ACHN (cell line): ENCODE data around the gene RAMP1.
A peak's percentile ranks its signal among the peaks of the same experiment; 100 is the strongest.
"Not testable (repeated sequence)": the region's sequence is repeated elsewhere in the genome, so short reads cannot be mapped to it uniquely, and the experiment has no call there.

Experiments
- DNase-seq: peaks from one replicate; pipeline ENCODE4 v3.0.0-alpha.2; 2015
- in situ Hi-C: cut with HindIII; loops from 2 replicates; pipeline ENCODE4 v1.10.0; 2017; ENCODE audit warnings: low sequenced_read_pairs, low pct_ligation_motif_present, low pct_unique_long_range_greater_than_20kb

RAMP1 gene

GRCh38 chr2:237861875-237862527, 2.6 kb downstream of the RAMP1 start:
- in situ Hi-C loops, result no loop called here
- no peak for DNase-seq

- in situ Hi-C loops, result no loop called here
- DNase-seq, result no peak
Measured at GRCh38 chr2:237862528-237862895, 3.1 kb downstream of the RAMP1 start.

- in situ Hi-C loops, result no loop called here
- no peak for DNase-seq
Measured at GRCh38 chr2:237863102-237863511, 3.7 kb downstream of the RAMP1 start.

GRCh38 chr2:237863689-237864443, 4.4 kb downstream of the RAMP1 start:
- in situ Hi-C loops, result no loop called here
- no peak for DNase-seq

- in situ Hi-C loops, result no loop called here
- DNase-seq, result no peak
Measured at GRCh38 chr2:237864444-237864931, 5.1 kb downstream of the RAMP1 start.

GRCh38 chr2:237864940-237865622, 5.7 kb downstream of the RAMP1 start:
- in situ Hi-C loops, result no loop called here
- peak; percentile 10 for DNase-seq

GRCh38 chr2:237865623-237866041, 6.2 kb downstream of the RAMP1 start:
- no peak for DNase-seq
- in situ Hi-C loops, result no loop called here

GRCh38 chr2:237866101-237866621, 6.7 kb downstream of the RAMP1 start:
- in situ Hi-C loops, result no loop called here
- DNase-seq, result peak; percentile 11

GRCh38 chr2:237867465-237867864, 8.0 kb downstream of the RAMP1 start:
- no peak for DNase-seq
- in situ Hi-C loops, result no loop called here

- DNase-seq, in situ Hi-C loops: not testable (repeated sequence)
Measured at GRCh38 chr2:237868074-237868473, 8.7 kb downstream of the RAMP1 start.

- no peak for DNase-seq
- in situ Hi-C loops, result no loop called here
Measured at GRCh38 chr2:237868631-237869342, 9.4 kb downstream of the RAMP1 start.

GRCh38 chr2:237869343-237870102, 10.1 kb downstream of the RAMP1 start:
- no peak for DNase-seq
- in situ Hi-C loops, result no loop called here

GRCh38 chr2:237870126-237870525, 10.7 kb downstream of the RAMP1 start:
- DNase-seq, result no peak
- in situ Hi-C loops, result no loop called here

- in situ Hi-C loops, result no loop called here
- no peak for DNase-seq
Measured at GRCh38 chr2:237870754-237871651, 11.6 kb downstream of the RAMP1 start.

GRCh38 chr2:237872178-237872887, 12.9 kb downstream of the RAMP1 start:
- in situ Hi-C loops, result no loop called here
- no peak for DNase-seq

GRCh38 chr2:237873421-237873831, 14.0 kb downstream of the RAMP1 start:
- in situ Hi-C loops, result no loop called here
- no peak for DNase-seq
